ENCODE results near the gene TMEM179. TPM values are rescaled to one million over a fixed set of nuclear protein-coding genes. Genes with fewer than 3 reads are reported as not detected.

The TMEM179 gene
- total and polyA plus RNA-seq, 2 donors (not counting 3 experiments of a cell fraction or from before 2014, with no cell fraction given) = 0.14 TPM; not detected in 1

- H3K79me2 ChIP-seq (ENCODE audit: control insufficient read depth, insufficient read depth, low read length) = no peaks in the 10 kb centered on the region
- intact Hi-C loops (cut with micrococcal nuclease) = no loop called here
- H3K27ac ChIP-seq (ENCODE audit: insufficient read depth, low read depth, low read length) = no peak overlapping the region
- POLR2A ChIA-PET = no interaction called here
- dilution Hi-C loops (cut with MboI; ENCODE audit: extremely low pct_ligation_motif_present, low sequenced_read_pairs) = no loop called here
- no peak overlapping the region for H3K9ac ChIP-seq (replicated peaks; ENCODE audit: extremely low read depth, insufficient read depth, low read length)
- BruUV-seq (replicated peaks) = no TSS peak
- no peaks in the 10 kb centered on the region for H4K20me1 ChIP-seq (replicated peaks; ENCODE audit: control insufficient read depth, extremely low read depth, insufficient read depth, low read length)
- no peaks in the 10 kb centered on the region for H3K36me3 ChIP-seq (ENCODE audit: control insufficient read depth in 2 of 2, extremely low read depth in 1 of 2, insufficient read depth in 2 of 2, low read length in 2 of 2)
- H3K4me2 ChIP-seq (ENCODE audit: insufficient read depth, low read length) = no peak overlapping the region
- no peaks in the 10 kb centered on the region for H3K27me3 ChIP-seq (ENCODE audit: control insufficient read depth in 2 of 2, insufficient read depth in 2 of 2, low read length in 2 of 2)
- H3K4me3 ChIP-seq (replicated peaks in 1 of 3; ENCODE audit: insufficient read depth in 1 of 3, low read depth in 1 of 3, low read length in 3 of 3) = no peak overlapping the region
- H2AFZ ChIP-seq (ENCODE audit: low read depth, low read length) = no peak overlapping the region
- DNase-seq (ENCODE audit: low read depth, low spot score) (no peak), FAIRE-seq (no peak)
- no peak for TF ChIP-seq MYC (IDR thresholded peaks at IDR 0.05; ENCODE audit: low read depth, low read length)
- TF ChIP-seq POLR2A (IDR thresholded peaks at IDR 0.05; ENCODE audit: low read depth, low read length) = no peak
- TF ChIP-seq POLR2AphosphoS5 (IDR thresholded peaks at IDR 0.05; ENCODE audit: insufficient read depth, low read depth, low read length) = no peak
- TF ChIP-seq, protein P1, sequence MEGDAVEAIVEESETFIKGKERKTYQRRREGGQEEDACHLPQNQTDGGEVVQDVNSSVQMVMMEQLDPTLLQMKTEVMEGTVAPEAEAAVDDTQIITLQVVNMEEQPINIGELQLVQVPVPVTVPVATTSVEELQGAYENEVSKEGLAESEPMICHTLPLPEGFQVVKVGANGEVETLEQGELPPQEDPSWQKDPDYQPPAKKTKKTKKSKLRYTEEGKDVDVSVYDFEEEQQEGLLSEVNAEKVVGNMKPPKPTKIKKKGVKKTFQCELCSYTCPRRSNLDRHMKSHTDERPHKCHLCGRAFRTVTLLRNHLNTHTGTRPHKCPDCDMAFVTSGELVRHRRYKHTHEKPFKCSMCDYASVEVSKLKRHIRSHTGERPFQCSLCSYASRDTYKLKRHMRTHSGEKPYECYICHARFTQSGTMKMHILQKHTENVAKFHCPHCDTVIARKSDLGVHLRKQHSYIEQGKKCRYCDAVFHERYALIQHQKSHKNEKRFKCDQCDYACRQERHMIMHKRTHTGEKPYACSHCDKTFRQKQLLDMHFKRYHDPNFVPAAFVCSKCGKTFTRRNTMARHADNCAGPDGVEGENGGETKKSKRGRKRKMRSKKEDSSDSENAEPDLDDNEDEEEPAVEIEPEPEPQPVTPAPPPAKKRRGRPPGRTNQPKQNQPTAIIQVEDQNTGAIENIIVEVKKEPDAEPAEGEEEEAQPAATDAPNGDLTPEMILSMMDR (IDR thresholded peaks at IDR 0.05; ENCODE audit: extremely low read depth in 1 of 2, insufficient read depth in 1 of 2, low read depth in 1 of 2, low read length in 2 of 2) = no peak
- no peak for TF ChIP-seq EZH2 (IDR thresholded peaks at IDR 0.05; ENCODE audit: borderline replicate concordance, low read depth, low read length, severe bottlenecking)
- no peak for TF ChIP-seq GATA2 (IDR thresholded peaks at IDR 0.05; ENCODE audit: insufficient read depth, insufficient read length, low read depth, low read length)
- no peak for TF ChIP-seq FOS (IDR thresholded peaks at IDR 0.05; ENCODE audit: borderline replicate concordance, insufficient read depth, low read length)
- TF ChIP-seq JUN (IDR thresholded peaks at IDR 0.05; ENCODE audit: borderline replicate concordance, insufficient read depth, insufficient read length, low read depth) = no peak
- TF ChIP-seq, protein P2, sequence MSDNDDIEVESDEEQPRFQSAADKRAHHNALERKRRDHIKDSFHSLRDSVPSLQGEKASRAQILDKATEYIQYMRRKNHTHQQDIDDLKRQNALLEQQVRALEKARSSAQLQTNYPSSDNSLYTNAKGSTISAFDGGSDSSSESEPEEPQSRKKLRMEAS (IDR thresholded peaks at IDR 0.05; ENCODE audit: insufficient read depth, insufficient read length) = no peak
- no peaks in the 10 kb centered on the region for H3K9me1 ChIP-seq (replicated peaks; ENCODE audit: control insufficient read depth, extremely low read depth, insufficient read depth, low read length)
- CTCF ChIA-PET = no interaction called here
- no peaks in the 10 kb centered on the region for H3K9me3 ChIP-seq (replicated peaks; ENCODE audit: control insufficient read depth, insufficient read depth, low read length)
- no peaks in the 10 kb centered on the region for H3K4me1 ChIP-seq (ENCODE audit: control insufficient read depth, extremely low read depth, insufficient read depth, low read length)
Observed at GRCh38 chr14:104595911-104596450, 8.6 kb downstream of the TMEM179 start.

Data from endothelial cell of umbilical vein (primary cell).